Body of pancreas (tissue), 4 donors: ENCODE data around the gene SYNPO2.

Experiments
- CTCF ChIP-seq, 7 experiments: fragments of 450-650 bp in 4 of 7; fragments of 200-600 bp in 3 of 7; sonication (generic) in 3 of 7; IDR thresholded peaks; one replicate each; pipeline ENCODE4 v1.5.1; 2016 to 2019; ENCODE audit warnings: antibody characterized with exemption in 7 of 7
- POLR2A ChIP-seq, 3 donors: fragments of 450-650 bp; IDR thresholded peaks; one replicate each; pipeline ENCODE4 v1.6.1; 2016; ENCODE audit warnings: antibody characterized with exemption in 3 of 3, mild to moderate bottlenecking in 2 of 3

- no peak for TF ChIP-seq POLR2A (IDR thresholded peaks at IDR 0.05)
- TF ChIP-seq CTCF (IDR thresholded peaks at IDR 0.05), result no peak
Measured at GRCh38 chr4:118866442-118866841, 22.2 kb upstream of the SYNPO2 start.
